Middle frontal gyrus (tissue), 1 donor: ENCODE measurements around the gene RELA.
A peak's percentile ranks its signal among the peaks of the same experiment; 100 is the strongest.

Source experiments
- DNase-seq: peaks from one replicate; pipeline ENCODE4 v3.0.0-alpha.2; 2015; ENCODE audit warnings: low spot score; ENCODE audit errors: extremely low spot score

Gene RELA

GRCh38 chr11:65615229-65615949, 47.3 kb downstream of the RELA start, which contains the start of gene PCNX3:
PCNX3 (plus strand) TSS chr11:65615776; CDS start chr11:65616312, 536 bp downstream.
- peak; percentile 100 for DNase-seq

DNA sequence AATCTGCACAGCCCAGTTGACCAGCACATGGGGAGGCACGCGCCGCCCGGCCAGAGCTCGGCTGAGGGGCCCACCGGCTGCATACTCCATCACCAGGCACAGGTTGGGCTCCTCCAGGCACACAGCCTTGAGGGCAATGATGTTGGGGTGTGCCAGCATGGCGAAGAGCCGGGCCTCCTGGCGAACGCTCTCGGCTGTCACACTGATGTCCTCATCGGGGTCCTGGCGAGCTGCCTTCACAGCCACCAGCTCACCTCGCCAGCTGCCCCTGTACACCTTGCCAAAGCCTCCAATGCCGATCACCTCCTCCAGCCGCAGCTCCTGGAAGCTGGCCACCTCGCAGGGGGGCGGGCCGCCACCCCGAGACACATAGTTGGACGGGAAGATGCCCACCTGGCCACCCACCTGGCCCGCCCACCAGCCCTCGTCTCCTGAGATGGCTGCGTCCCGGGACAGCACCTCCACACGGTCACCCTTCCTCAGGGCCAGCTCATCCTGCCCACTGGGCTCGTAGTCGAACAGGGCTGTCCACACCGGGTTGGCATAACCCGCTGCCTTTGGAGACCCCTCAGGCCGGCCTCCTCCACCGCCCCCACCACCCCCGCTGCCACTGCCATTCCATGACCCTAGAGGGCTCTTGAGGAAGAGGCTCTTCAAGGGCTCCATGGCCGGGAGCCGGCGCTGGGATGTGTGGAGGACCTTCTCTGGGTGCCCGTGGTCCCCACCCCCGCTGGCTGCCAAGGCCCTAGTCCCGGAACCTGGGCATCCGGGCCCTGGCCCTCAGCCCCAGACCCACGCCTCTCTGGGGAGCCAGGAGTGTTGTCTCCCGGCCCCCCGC, 49.4 kb downstream of the RELA start:
- DNase-seq: no peak

- DNase-seq: no peak
Observed at GRCh38 chr11:65612691-65613090, 50.0 kb downstream of the RELA start.

- DNase-seq: no peak
Observed at GRCh38 chr11:65611758-65612603, 50.7 kb downstream of the RELA start.

GRCh38 chr11:65611028-65611757, 51.5 kb downstream of the RELA start:
- DNase-seq: peak; percentile 63

DNA sequence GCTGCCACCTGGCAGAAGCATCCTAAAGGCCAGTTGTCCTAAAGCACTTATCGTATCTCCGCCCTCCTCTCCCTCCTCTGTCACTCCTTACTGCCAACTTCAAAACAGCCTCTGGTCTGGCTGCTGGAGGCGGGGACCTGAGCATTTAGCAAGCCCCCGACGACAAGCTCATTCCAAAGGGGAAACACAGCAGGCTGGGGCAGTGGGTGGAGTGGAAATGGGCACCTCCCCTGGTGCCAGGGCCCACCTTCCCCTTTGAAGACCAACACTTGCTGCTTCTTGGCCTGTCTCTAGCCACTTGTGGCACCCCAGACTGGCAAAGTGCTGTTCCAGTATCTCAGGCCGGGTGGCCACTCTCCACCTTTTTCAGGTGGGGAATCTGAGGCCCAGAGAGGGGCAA, 52.3 kb downstream of the RELA start:
- no peak for DNase-seq

DNA sequence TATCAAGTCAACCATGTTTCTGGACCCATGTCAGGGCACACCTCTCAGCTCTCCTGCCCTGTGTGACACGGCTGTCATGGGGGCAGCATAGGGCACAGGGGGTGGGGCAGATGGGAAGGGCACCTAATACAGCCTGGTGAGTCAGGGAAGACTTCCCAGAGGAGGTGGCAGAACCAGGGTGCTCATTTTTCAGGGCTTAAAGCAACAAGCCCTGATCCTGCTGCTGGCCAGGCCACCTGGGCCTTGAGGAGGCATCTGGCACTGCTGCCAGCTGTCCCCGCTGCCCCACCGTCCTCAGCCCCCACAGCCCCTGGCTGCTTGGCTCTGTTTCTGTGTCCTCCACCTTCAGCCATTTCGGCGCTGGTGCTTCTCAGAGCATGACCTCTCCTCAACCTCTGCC, 53.1 kb downstream of the RELA start:
- no peak for DNase-seq

- DNase-seq: no peak
Observed at GRCh38 chr11:65609229-65609628, 53.5 kb downstream of the RELA start.

DNA sequence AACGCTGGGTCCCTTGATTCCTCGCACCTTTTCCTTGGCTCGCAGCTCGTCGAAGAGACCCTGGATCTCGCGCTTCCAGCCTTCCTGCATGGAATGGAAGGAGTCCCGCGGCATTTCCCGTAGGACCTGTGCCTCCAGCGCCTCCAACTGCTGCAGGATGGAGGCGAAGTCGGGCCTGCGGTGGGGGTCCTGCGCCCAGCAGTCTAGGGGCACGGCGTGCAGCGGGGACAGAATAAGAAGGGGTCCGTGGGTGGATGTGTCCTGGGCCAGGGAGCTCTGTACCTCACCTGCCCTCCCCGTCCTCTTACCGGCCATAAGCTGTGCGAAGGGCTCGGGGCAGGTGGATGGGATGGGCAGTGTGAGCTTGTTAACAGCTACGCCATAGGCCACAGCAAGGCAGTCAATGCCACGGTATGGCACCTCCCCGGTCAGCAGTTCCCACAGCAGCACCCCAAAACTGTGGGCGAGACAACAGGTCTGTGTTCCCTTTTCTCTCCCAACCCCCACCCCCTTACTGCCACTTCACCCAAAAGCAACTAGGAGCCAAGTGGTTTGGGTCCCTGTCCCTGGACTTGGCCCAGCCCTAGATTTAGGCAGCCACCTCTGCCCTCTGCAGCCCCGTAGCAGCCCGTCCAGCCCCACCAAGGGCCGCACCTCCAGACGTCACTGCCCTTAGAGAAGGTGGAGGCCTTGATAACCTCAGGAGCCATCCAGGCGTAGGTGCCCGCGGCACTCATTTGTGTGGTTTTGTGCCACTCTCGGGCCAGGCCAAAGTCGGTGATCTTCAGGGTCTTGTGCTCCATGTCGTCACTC, 54.9 kb downstream of the RELA start:
- DNase-seq: no peak

DNA sequence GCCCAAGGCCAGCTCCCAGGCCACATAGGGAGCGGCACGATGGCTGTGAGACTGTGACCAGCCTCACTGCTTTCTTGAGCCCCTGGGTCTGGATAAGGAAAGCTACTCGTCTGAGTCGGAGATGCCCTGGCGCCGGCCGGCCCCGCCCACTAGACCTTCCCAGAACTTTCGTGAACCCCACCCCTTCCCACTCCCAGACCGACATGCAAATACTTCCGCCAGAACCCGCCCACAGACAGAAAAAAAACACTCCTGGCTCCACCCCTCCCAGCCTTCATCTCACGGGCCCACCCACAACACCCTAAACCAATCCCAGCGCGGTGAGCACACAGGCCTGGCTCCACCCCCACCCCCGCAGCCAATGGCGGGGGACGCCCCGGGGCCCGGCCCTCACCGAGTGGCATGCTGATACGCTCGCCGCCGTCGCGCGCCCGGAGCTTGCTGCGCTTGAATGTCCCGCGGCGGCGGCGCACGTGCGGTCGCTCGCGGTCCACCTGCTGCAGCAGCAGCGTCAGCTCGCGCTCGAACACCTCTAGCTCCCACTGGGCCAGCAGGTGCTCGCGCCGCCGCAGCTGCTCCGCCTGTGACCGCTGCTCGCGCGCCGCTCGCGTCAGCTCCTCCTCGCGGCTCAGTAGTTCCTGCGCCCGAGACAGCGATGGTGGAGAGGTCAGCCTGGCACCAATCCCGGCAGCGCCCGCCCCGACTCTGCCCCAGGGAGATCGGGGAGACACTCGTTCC, 55.7 kb downstream of the RELA start:
- DNase-seq: peak; percentile 87

DNA sequence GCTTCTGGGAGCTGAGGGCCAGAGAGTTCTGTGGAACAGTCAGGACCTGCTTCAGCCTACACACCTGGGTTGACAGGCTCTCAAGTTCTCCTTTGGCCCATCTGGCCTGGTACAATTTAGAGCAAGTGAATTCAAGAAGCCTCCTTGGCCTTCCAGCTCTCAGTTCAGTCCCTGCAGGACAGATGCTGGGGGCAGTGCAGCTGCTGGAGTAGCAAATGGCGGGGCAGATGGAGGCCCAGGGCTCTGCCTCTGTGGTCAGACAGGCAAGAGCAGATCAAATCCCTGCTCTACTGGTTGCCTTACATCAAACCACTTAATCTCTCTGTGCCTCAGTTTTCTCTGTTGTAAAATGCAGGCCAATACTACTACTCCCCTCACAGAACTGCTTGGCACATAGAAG, 58.5 kb downstream of the RELA start:
- no peak for DNase-seq
